HUES6 (cell line): ENCODE data around the gene CCL28.
"Not testable (repeated sequence)": the region's sequence is repeated elsewhere in the genome, so short reads cannot be mapped to it uniquely, and the experiment has no call there.

Experiments
- H3K27ac ChIP-seq: 2 replicates; pipeline ENCODE4 v1.7.0; 2013; ENCODE audit warnings: low read depth, mild to moderate bottlenecking, low read length, inconsistent platforms
- H3K27me3 ChIP-seq: 2 replicates; pipeline ENCODE4 v1.6.1; 2013; ENCODE audit warnings: low read length; ENCODE audit not compliant: control insufficient read depth, insufficient read depth
- H3K36me3 ChIP-seq: 2 replicates; pipeline ENCODE4 v1.6.1; 2013; ENCODE audit warnings: low read length; ENCODE audit not compliant: control insufficient read depth, insufficient read depth
- H3K4me1 ChIP-seq: 2 replicates; pipeline ENCODE4 v1.6.1; 2013; ENCODE audit warnings: low read length; ENCODE audit not compliant: control insufficient read depth, insufficient read depth
- H3K4me3 ChIP-seq: 2 replicates; pipeline ENCODE4 v1.5.1; 2013; ENCODE audit warnings: low read depth, low read length
- H3K9ac ChIP-seq: one replicate; pipeline ENCODE4 v1.6.1; 2013; ENCODE audit warnings: mild to moderate bottlenecking, low read length
- H3K9me3 ChIP-seq: 2 replicates; pipeline ENCODE4 v1.6.1; 2013; ENCODE audit warnings: low read depth, low read length; ENCODE audit not compliant: control insufficient read depth, insufficient read depth

Gene CCL28

GRCh38 chr5:43409809-43410271 is 2.4 kb downstream of the CCL28 start:
- no peaks in the 10 kb centered on the region for H3K4me1 ChIP-seq
- H3K27me3 ChIP-seq: no peaks in the 10 kb centered on the region
- H3K27ac ChIP-seq: no peak overlapping the region
- H3K9ac ChIP-seq: no peak overlapping the region
- no peaks in the 10 kb centered on the region for H3K36me3 ChIP-seq
- no peak overlapping the region for H3K4me3 ChIP-seq
- H3K9me3 ChIP-seq: no peaks in the 10 kb centered on the region

GRCh38 chr5:43402524-43403066 is 9.6 kb downstream of the CCL28 start:
- not testable (repeated sequence) for H3K4me3 ChIP-seq, H3K9ac ChIP-seq, H3K4me1 ChIP-seq, H3K9me3 ChIP-seq, H3K27me3 ChIP-seq, H3K27ac ChIP-seq, H3K36me3 ChIP-seq

GRCh38 chr5:43401827-43402226 is 10.4 kb downstream of the CCL28 start:
- no peak overlapping the region for H3K9ac ChIP-seq

GRCh38 chr5:43400082-43400481 is 12.1 kb downstream of the CCL28 start:
- H3K27me3 ChIP-seq: peaks cover 12% of the 10 kb centered on the region; the same call in 1 of the 2 replicates
- no peaks in the 10 kb centered on the region for H3K4me1 ChIP-seq
- H3K27ac ChIP-seq: no peak overlapping the region
- H3K4me3 ChIP-seq: no peak overlapping the region
- H3K9ac ChIP-seq: no peak overlapping the region
- H3K9me3 ChIP-seq: no peaks in the 10 kb centered on the region
- H3K36me3 ChIP-seq: no peaks in the 10 kb centered on the region

More at GRCh38 chr5:43401827-43402226, 10.4 kb downstream of the CCL28 start:
- Histone ChIP-seq H3K9me3 (no peaks in the 10 kb centered on the region), H3K27ac (no peak overlapping the region), H3K4me1 (no peaks in the 10 kb centered on the region), H3K36me3 (no peaks in the 10 kb centered on the region), H3K4me3 (no peak overlapping the region), H3K27me3 (peaks cover 4% of the 10 kb centered on the region; the same call in 1 of the 2 replicates)

- peaks cover 12% of the 10 kb centered on the region; the same call in 1 of the 2 replicates for H3K27me3 ChIP-seq
- peak overlapping the region; percentile 63; the same call in 1 of the 2 replicates for H3K4me3 ChIP-seq
- H3K36me3 ChIP-seq: no peaks in the 10 kb centered on the region
- H3K9ac ChIP-seq: no peak overlapping the region
- no peaks in the 10 kb centered on the region for H3K9me3 ChIP-seq
- no peak overlapping the region for H3K27ac ChIP-seq
- H3K4me1 ChIP-seq: no peaks in the 10 kb centered on the region
These were observed 15.4 kb downstream of the CCL28 start for GRCh38 chr5:43396762-43397304.

GRCh38 chr5:43390471-43390870 is 21.7 kb downstream of the CCL28 start:
- H3K4me1 ChIP-seq: no peaks in the 10 kb centered on the region
- no peaks in the 10 kb centered on the region for H3K36me3 ChIP-seq
- H3K9me3 ChIP-seq: no peaks in the 10 kb centered on the region
- no peak overlapping the region for H3K4me3 ChIP-seq
- no peak overlapping the region for H3K27ac ChIP-seq
- H3K27me3 ChIP-seq: no peaks in the 10 kb centered on the region
- H3K9ac ChIP-seq: no peak overlapping the region

GRCh38 chr5:43389679-43390329 is 22.4 kb downstream of the CCL28 start:
- Histone ChIP-seq H3K36me3 (no peaks in the 10 kb centered on the region), H3K27ac (no peak overlapping the region), H3K4me3 (no peak overlapping the region), H3K9me3 (no peaks in the 10 kb centered on the region), H3K27me3 (no peaks in the 10 kb centered on the region), H3K4me1 (no peaks in the 10 kb centered on the region), H3K9ac (no peak overlapping the region)

- Histone ChIP-seq H3K4me1 (no peaks in the 10 kb centered on the region), H3K4me3 (no peak overlapping the region), H3K27me3 (no peaks in the 10 kb centered on the region), H3K9me3 (no peaks in the 10 kb centered on the region), H3K27ac (no peak overlapping the region), H3K9ac (no peak overlapping the region), H3K36me3 (no peaks in the 10 kb centered on the region)
These were observed 25.2 kb downstream of the CCL28 start for GRCh38 chr5:43386960-43387362.

GRCh38 chr5:43376496-43377140 is 35.6 kb downstream of the CCL28 start:
- Histone ChIP-seq H3K9me3 (peaks cover 5% of the 10 kb centered on the region; the same call in 1 of the 2 replicates), H3K4me3 (no peak overlapping the region), H3K36me3 (no peaks in the 10 kb centered on the region), H3K27ac (no peak overlapping the region), H3K9ac (no peak overlapping the region), H3K4me1 (no peaks in the 10 kb centered on the region), H3K27me3 (no peaks in the 10 kb centered on the region)

- Histone ChIP-seq H3K4me1 (no peaks in the 10 kb centered on the region), H3K9ac (no peak overlapping the region)
These were observed 40.4 kb downstream of the CCL28 start for GRCh38 chr5:43371821-43372220.

GRCh38 chr5:43370352-43370751 is 41.8 kb downstream of the CCL28 start:
- Histone ChIP-seq H3K4me3 (no peak overlapping the region), H3K27me3 (no peaks in the 10 kb centered on the region), H3K4me1 (no peaks in the 10 kb centered on the region), H3K36me3 (no peaks in the 10 kb centered on the region), H3K27ac (no peak overlapping the region), H3K9ac (no peak overlapping the region), H3K9me3 (peaks cover 34% of the 10 kb centered on the region)

More at GRCh38 chr5:43371821-43372220, 40.4 kb downstream of the CCL28 start:
- Histone ChIP-seq H3K27me3 (no peaks in the 10 kb centered on the region), H3K36me3 (no peaks in the 10 kb centered on the region), H3K9me3 (peaks cover 33% of the 10 kb centered on the region), H3K4me3 (no peak overlapping the region), H3K27ac (no peak overlapping the region)
